Activated naive CD4-positive, alpha-beta T cell treated with anti-CD3 and anti-CD28 coated beads, Interleukin-2, amount 50 U/mL, for 16 hours (primary cell): ENCODE measurements around the gene KCNJ9.
A peak's percentile ranks its signal among the peaks of the same experiment; 100 is the strongest.

Experiments
- DNase-seq: peaks from one replicate; pipeline ENCODE4 v3.0.0-alpha.2; 2020

Gene KCNJ9

GRCh38 chr1:160089883-160090282 is 8.5 kb downstream of the KCNJ9 start:
- DNase-seq, result no peak

- no peak for DNase-seq
These were observed 9.4 kb downstream of the KCNJ9 start for GRCh38 chr1:160090760-160091159.

GRCh38 chr1:160091666-160092223 is 10.4 kb downstream of the KCNJ9 start:
- no peak for DNase-seq

GRCh38 chr1:160092366-160093068 is 11.2 kb downstream of the KCNJ9 start:
- no peak for DNase-seq

GRCh38 chr1:160093069-160093395 is 11.7 kb downstream of the KCNJ9 start:
- DNase-seq, result no peak

GRCh38 chr1:160093624-160094290 is 12.4 kb downstream of the KCNJ9 start:
- no peak for DNase-seq

GRCh38 chr1:160094291-160094625 is 12.9 kb downstream of the KCNJ9 start:
- DNase-seq, result no peak

GRCh38 chr1:160094806-160095205 is 13.5 kb downstream of the KCNJ9 start:
- DNase-seq, result no peak

GRCh38 chr1:160095382-160096105 is 14.2 kb downstream of the KCNJ9 start:
- no peak for DNase-seq

GRCh38 chr1:160096274-160097116 is 15.2 kb downstream of the KCNJ9 start:
- DNase-seq, result no peak

- peak; percentile 40 for DNase-seq
These were observed 16.0 kb downstream of the KCNJ9 start for GRCh38 chr1:160097151-160097910.

GRCh38 chr1:160097911-160098851 is 16.8 kb downstream of the KCNJ9 start, which contains the start of gene IGSF8:
TSS of gene IGSF8 (minus strand) at chr1:160098619. CDS start at chr1:160098472, 147 bp downstream.
- DNase-seq, result peak; percentile 86

GRCh38 chr1:160098852-160099561 is 17.7 kb downstream of the KCNJ9 start:
- DNase-seq, result peak; percentile 98

- DNase-seq, result no peak
These were observed 18.5 kb downstream of the KCNJ9 start for GRCh38 chr1:160099716-160100375.

- DNase-seq, result peak; percentile 79
These were observed 19.8 kb downstream of the KCNJ9 start for GRCh38 chr1:160101037-160101716.

- DNase-seq, result no peak
These were observed 20.6 kb downstream of the KCNJ9 start for GRCh38 chr1:160101717-160102522.

GRCh38 chr1:160103658-160104408 is 22.5 kb downstream of the KCNJ9 start:
- no peak for DNase-seq
